HTR-8/SVneo (cell line): ENCODE measurements around the gene DRD3.

Source experiments
- DNase-seq: peaks from one replicate; pipeline ENCODE4 v3.0.0; 2011; ENCODE audit warnings: low spot score, mixed read lengths; ENCODE audit not compliant: insufficient read length
- FAIRE-seq: peaks from 2 replicates; lab custom pipeline; 2011; peaks lifted over from hg19 to GRCh38; lab: Jason Lieb, UNC

Gene DRD3

GRCh38 chr3:114192136-114192535 lies 13.3 kb upstream of the DRD3 start:
- DNase-seq (no peak), FAIRE-seq (no peak)

GRCh38 chr3:114186501-114186900 lies 7.6 kb upstream of the DRD3 start:
- no peak for FAIRE-seq

GRCh38 chr3:114179575-114179974 lies 723 bp upstream of the DRD3 start:
- FAIRE-seq, result no peak
- no peak for DNase-seq

More at GRCh38 chr3:114186501-114186900, 7.6 kb upstream of the DRD3 start:
- no peak for DNase-seq

GRCh38 chr3:114176890-114177289 lies 2.0 kb downstream of the DRD3 start:
- FAIRE-seq (no peak), DNase-seq (no peak)

GRCh38 chr3:114176487-114176886 lies 2.4 kb downstream of the DRD3 start:
- DNase-seq, result no peak
- FAIRE-seq, result no peak

GRCh38 chr3:114175204-114175987 lies 3.5 kb downstream of the DRD3 start:
- FAIRE-seq (peak; percentile 38), DNase-seq (no peak)

GRCh38 chr3:114171677-114172076 lies 7.2 kb downstream of the DRD3 start:
- DNase-seq, result no peak
- FAIRE-seq, result no peak

GRCh38 chr3:114168150-114168549 lies 10.7 kb downstream of the DRD3 start:
- FAIRE-seq (no peak), DNase-seq (no peak)

GRCh38 chr3:114157321-114157720 lies 21.5 kb downstream of the DRD3 start:
- FAIRE-seq, result no peak
- DNase-seq, result no peak

GRCh38 chr3:114155370-114155821 lies 23.5 kb downstream of the DRD3 start:
- FAIRE-seq, result no peak
- DNase-seq, result peak; percentile 9

- DNase-seq, result no peak
Observed at GRCh38 chr3:114154321-114154821, 24.5 kb downstream of the DRD3 start.

GRCh38 chr3:114152519-114153151 lies 26.2 kb downstream of the DRD3 start:
- DNase-seq (peak; percentile 70), FAIRE-seq (peak; percentile 63)

More at GRCh38 chr3:114154321-114154821, 24.5 kb downstream of the DRD3 start:
- FAIRE-seq, result no peak

GRCh38 chr3:114151091-114151490 lies 27.8 kb downstream of the DRD3 start:
- FAIRE-seq, result no peak
- DNase-seq, result no peak

GRCh38 chr3:114147251-114147650 lies 31.6 kb downstream of the DRD3 start:
- no peak for FAIRE-seq

GRCh38 chr3:114144909-114145688 lies 33.8 kb downstream of the DRD3 start:
- FAIRE-seq (no peak), DNase-seq (peak; percentile 21)

More at GRCh38 chr3:114147251-114147650, 31.6 kb downstream of the DRD3 start:
- DNase-seq, result no peak

GRCh38 chr3:114143817-114144216 lies 35.0 kb downstream of the DRD3 start:
- FAIRE-seq (no peak), DNase-seq (no peak)

- FAIRE-seq (no peak), DNase-seq (no peak)
Observed at GRCh38 chr3:114139836-114140235, 39.0 kb downstream of the DRD3 start.

GRCh38 chr3:114133947-114134346 lies 44.9 kb downstream of the DRD3 start:
- DNase-seq, result no peak
- FAIRE-seq, result no peak

- no peak for FAIRE-seq
Observed at GRCh38 chr3:114132500-114132899, 46.4 kb downstream of the DRD3 start.

GRCh38 chr3:114128826-114129225 lies 50.0 kb downstream of the DRD3 start:
- DNase-seq (no peak), FAIRE-seq (no peak)

More at GRCh38 chr3:114132500-114132899, 46.4 kb downstream of the DRD3 start:
- DNase-seq, result no peak
